ENCODE results near the gene CDPF1.
"Not testable (repeated sequence)": the region's sequence is repeated elsewhere in the genome, so short reads cannot be mapped to it uniquely, and the experiment has no call there.

CDPF1 gene

DNA sequence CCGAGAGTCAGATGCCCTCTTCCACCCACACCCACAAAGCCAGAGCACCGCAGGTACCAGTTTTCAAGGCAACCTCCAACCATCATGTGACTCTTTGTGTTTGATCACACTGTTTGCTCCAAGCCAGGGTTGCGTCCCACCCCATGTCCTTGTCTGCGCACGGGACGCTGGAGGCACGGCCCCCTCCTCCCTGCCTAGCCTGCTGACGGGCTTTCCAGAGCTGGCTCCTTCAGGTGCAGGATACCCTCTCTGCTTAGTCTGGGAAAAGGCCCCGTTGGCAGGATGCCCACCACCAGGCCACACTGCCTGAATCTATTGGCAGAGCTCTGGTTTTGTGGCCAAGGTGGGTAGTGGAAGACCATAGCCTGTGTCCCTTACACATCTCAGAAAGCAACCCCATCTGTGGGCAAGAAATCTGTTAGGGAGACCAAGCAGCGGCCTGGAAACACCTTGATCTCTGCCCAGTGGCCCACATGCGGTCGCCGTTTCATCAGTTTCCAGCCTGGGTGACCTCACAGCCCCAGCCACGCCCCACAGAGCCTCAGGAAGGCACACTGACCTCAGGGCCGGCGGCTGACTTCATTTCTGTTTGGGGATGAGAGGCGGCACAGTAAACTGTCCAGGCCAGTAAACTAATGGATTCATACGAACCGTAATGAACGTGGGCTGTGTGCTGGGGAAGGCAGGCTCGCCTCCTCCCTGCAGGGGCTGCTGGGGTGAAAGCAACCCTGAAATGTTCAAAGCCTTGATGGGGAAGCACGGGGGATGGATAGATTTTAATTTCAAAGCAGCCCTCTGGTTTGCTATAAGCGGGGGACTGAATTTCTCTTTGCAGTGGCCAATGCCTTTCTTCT, 25.8 kb downstream of the CDPF1 start:
- no peak for DNase-seq

DNA sequence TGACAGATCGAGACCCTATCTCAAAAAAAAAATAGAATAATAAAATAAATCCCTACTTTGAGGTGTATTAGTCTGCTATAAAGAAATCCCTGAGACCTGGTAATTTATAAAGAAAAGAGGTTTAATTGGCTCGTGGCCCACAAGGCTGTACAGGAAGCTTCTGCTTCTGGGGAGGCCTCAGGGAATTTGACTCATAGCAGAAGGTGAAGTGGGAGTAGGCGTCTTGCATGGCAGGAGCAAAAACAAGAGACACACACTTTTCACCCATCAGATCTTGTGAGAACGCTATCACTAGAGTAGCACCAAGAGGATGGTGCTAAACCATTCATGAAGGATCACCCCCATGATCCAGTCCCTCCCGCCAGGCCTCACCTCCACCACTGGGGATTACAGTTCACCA, 29.2 kb downstream of the CDPF1 start:
- DNase-seq: no peak

DNA sequence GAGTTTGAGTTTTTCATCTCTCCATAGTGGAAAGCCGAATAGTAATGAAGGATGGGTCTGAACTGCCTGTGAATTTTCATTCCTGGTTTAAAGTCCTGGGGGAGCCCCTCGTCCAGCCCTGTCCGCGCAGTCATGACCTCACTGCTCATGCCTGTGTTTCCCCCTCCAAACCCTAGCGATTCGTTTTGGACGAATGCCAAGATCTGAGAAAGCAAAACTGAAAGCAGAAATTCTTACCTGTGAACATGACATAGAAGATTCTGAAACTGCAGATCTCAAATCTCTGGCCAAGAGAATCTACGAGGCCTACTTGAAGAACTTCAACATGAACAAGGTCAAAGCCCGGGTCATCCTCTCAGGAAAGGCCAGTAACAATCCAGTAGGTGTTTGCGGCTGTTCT, 30.5 kb downstream of the CDPF1 start:
- no peak for DNase-seq

DNA sequence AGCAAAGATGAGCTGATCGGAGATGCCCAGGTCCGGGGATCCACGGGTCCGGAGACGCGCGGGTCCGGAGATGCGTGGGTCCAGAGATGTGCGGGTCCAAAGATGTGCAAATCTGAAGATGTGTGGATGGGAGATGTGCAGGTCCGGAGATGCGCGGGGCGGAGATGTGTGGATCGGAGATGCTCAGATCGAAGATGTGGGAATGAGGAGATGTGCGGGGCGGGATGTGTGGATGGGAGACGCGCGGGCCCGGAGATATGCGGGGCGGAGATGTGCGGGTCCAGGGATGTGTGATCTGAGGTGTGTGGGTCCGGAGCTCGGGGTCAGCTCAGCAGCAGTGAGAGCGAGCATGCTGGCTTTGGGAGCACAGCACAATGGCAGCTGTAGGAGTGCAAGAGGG, 35.5 kb downstream of the CDPF1 start:
- DNase-seq: no peak

DNA sequence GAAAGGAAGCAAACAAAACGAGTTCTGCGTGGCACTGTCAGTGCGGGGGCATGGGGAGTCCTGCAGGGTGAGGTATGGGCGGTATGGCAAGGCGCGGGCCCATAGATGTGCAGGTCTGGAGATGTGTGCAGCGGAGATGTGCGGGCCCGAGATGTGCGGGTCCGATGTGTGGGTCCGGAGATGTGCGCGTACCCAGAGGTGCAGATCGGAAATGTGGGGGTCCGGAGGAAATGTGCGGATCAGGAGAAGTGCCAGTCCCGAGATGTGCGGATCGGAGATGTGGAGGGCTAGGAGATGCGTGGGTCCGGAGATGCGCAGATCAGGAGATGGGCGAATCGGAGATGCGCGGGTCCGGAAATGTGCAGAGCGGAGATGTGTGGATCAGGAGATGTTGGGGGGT, 35.9 kb downstream of the CDPF1 start:
- DNase-seq: no peak

DNA sequence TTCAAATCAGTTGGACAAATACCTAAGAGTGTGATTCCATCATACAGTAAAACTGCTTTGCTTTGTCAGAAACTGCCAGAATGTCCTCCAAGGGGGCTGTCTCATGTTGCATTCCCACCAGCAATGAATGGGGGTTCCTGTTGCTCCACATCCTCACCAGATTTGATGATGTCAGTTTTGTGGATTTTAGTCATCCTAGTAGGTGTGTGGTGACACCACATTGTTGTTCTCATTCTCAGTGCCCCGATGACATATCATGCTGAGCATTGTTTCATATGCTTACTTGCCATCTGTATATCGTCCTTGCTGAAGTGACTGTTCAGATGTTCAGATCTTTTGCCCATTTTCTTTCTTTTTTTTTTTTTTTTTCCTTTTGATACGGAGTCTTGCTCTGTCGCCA, 37.0 kb downstream of the CDPF1 start:
- DNase-seq: peak; percentile 31

DNA sequence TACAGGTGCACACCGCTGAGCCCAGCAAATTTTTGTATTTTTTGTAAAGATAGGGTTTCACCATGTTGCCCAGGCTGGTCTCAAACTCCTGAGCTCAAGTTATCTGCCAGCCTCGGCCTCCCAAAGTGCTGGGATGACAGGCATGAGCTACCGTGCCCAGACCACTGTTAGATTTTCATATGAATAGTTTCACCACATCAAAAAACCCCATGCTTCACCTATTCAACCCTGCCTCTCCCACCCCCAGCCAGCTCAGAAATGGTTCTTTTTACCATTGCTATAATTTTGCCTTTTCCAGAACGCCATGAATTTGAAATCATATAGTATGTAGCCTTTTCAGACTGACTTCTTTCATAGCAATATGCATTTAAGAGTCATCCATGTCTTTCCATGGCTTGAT, 37.9 kb downstream of the CDPF1 start:
- no peak for DNase-seq

DNA sequence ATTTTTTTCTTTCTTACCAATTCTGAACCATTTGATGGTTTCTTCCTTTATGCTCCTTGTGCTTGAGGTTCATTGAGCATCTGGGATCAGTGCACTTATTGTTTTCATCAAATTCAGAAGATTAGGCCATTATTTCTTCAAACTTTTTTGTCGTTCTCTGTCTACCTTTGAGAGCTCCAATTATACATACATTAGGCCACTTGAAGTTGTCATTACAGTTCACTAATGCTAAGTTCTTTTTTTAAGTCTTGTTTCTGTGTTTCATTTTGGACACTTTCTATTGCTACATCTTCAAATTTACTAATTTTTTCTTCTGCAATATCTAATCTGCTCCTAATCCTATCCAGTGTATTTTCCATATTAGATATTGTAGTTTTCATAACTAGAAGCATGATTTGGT, 40.8 kb downstream of the CDPF1 start:
- no peak for DNase-seq

DNA sequence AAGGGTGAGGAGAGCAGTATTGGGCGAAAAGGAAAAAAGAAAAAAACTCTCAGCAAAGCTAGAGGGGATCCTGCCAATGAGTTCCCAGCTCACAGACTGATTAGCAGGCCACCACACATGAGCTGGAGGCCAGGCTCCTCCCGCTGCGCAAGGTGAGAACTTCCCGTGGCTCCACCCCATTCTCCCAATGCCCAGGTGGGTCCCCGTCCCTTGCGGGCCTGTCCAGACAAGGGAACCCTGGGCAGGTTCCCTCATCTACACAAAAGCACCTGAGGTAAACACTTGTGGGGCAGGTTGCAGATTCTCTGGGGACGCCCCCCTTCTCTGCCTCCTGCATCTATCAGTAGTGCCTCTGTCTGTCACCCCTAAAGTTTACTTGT, 46.5 kb downstream of the CDPF1 start:
- no peak for DNase-seq

DNA sequence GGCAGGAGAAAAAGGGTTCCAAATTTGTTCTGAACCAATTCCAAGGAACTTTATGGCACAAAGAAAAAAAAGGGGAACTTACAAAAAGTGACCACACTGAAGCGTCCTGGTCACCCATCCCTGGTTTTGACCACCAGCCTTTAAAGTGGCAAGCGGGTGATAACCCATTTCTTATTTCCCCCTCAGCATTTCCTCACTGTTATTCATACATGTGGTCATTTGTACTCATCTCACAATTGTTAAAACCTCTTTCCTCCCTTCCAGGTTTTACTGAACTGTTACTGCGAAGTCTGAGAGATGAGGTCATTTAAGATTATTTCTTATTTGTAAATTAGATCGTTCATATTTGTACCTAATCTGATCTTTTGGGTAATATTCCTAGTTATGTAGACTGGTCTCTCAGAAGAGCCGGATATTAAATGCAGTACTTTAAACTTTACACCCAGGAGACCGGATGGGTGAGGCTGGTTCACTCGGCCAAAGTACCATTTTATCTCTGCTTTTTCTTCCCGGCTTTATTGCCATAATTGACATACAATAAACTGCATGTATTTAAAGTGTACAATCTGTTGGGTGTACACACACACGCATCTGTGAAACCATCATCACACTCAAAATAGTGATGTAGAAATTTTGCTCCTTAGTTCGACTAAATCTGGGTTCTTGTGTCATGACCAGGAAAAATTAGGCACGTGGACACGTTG, 47.0 kb downstream of the CDPF1 start:
- DNase-seq: no peak

DNA sequence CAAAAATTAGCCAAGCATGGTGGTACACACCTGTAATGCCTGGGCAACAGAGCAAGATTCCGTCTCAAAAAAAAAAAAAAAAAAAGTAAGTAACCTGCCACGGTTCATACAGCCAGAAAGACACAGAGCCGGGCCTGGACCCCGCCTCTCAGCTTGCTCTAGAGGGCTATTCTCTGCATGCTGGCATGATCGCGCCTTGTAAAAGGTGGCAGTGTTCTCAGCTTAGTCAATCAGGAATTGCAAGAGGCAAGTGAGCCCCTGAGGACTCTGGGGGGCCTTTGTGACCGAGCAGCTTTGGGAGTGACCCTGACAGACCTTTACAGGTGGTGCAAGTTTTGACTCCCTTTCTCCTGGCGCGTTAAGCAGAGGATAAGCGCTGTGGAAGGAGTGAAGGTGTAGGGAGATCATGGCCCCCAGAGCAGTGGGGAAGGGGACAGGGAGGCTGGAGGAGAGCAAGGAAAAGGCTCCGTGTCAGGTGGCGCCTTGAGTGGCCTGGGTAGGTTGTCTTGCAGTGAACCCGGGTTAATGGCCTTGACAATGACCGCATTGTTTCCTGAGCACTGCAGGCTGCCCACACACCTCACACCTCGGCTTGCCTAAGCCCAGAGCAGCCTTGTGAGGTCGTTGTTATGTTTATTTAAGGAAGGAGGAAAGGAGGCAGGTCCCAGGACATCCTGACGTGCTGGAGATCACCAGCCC, 48.9 kb downstream of the CDPF1 start:
- no peak for DNase-seq

DNA sequence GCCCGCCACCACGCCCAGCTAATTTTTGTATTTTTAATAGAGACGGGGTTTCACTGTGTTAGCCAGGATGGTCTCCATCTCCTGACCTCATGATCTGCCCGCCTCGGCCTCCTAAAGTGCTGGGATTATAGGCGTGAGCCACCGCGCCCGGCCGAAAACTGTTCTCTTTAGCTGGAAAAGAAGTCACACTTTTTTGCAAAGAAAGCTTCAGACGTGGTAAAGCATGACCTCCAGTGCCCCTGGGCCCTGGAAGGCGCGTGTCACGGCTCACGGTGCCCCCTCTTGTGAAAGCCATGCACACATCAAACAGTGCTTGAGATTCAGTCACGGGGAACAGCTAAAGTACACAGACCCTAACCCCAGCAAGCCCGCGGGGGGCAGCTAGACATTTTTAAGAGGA, 51.3 kb downstream of the CDPF1 start:
- not testable (repeated sequence) for DNase-seq

DNA sequence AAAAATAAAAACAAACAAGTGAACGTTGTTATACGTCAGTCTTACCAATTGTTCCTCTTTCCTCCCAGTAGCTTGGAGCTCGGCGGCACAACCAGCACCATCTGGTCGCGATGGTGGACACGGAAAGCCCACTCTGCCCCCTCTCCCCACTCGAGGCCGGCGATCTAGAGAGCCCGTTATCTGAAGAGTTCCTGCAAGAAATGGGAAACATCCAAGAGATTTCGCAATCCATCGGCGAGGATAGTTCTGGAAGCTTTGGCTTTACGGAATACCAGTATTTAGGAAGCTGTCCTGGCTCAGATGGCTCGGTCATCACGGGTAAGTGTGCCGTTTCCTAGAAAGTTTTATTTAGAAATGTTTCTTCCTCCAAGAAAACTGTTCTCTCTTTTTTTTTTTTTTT, 51.8 kb downstream of the CDPF1 start:
- no peak for DNase-seq

DNA sequence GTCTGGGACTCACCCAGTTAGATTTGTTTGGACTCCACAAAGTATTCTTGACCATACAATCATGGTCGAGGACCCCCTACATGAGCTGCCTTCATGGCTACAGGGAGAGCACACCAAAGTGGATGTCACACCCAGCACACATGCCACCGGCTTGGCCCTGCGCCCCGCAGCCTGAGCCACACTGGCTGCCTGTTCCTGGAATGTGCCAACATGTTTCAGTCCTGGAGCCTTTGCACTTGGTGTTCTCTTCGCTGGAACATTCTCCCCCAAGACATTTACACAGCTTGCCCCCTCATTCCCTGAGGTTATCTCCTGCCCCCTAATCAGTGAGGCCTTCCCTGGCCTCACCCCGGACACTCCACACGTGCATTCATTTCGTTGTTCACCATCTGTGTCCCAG, 53.8 kb downstream of the CDPF1 start:
- DNase-seq: no peak

DNA sequence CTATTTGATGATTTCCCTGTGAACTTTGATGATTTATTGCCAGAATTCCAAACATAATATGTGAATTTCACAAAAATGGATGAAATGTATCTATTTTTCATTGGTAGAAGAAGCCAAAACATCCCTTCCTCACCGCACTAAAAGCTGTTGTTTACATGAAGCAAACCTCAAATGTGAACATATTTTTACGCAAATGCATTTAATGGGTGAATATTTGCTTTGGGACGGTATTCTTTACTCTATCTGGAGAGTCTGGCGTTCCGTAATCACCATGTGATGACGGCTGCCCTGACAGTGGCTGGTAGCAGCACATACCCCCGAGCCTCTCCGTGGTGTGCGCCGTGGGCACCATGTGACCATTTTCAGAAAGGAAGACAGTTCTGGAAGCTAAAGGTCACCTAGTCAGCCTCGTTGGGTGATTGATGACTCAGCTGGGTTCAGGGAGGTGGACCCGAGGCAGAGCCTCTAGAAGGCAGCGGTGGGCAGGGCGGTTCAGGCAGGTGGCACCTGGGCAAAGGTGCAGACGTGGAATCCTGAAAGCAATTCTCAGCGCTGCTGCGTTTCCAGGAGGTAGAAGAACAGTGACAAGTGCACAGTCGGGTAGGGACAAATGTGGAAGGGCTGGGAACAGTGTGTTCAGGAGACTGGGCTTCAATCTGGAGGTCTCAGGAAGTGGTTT, 54.5 kb downstream of the CDPF1 start:
- DNase-seq: no peak

Measured in inflammatory macrophage treated with lipopolysaccharide for 4 hours (primary cell).